Kidney tubule cell (primary cell): ENCODE results near the gene LETM1.
A peak's percentile ranks its signal among the peaks of the same experiment; 100 is the strongest.

Experiments used
- DNase-seq: peaks from one replicate; pipeline ENCODE4 v3.0.0-alpha.2; 2018; ENCODE audit warnings: low spot score

Gene LETM1

GRCh38 chr4:1777822-1778641, 77.9 kb downstream of the LETM1 start:
- peak; percentile 48 for DNase-seq

GRCh38 chr4:1776521-1777161, 79.3 kb downstream of the LETM1 start:
- DNase-seq: no peak

- DNase-seq: peak; percentile 76
These were observed 80.0 kb downstream of the LETM1 start for GRCh38 chr4:1775731-1776500.

GRCh38 chr4:1773754-1774153, 82.2 kb downstream of the LETM1 start:
- DNase-seq: no peak

GRCh38 chr4:1772853-1773538, 83.0 kb downstream of the LETM1 start:
- DNase-seq: no peak

- DNase-seq: no peak
These were observed 84.2 kb downstream of the LETM1 start for GRCh38 chr4:1771555-1772305.

GRCh38 chr4:1770791-1771231, 85.1 kb downstream of the LETM1 start:
- DNase-seq: no peak

GRCh38 chr4:1770245-1770644, 85.7 kb downstream of the LETM1 start:
- DNase-seq: no peak

- no peak for DNase-seq
These were observed 86.3 kb downstream of the LETM1 start for GRCh38 chr4:1769692-1770091.

GRCh38 chr4:1768367-1769034, 87.5 kb downstream of the LETM1 start:
- no peak for DNase-seq

- DNase-seq: peak; percentile 59
These were observed 88.1 kb downstream of the LETM1 start for GRCh38 chr4:1767770-1768366.

GRCh38 chr4:1767061-1767769, 88.7 kb downstream of the LETM1 start:
- DNase-seq: no peak

GRCh38 chr4:1766106-1767060, 89.6 kb downstream of the LETM1 start:
- DNase-seq: no peak

GRCh38 chr4:1765409-1766072, 90.4 kb downstream of the LETM1 start:
- peak; percentile 30 for DNase-seq

- no peak for DNase-seq
These were observed 91.3 kb downstream of the LETM1 start for GRCh38 chr4:1764670-1765069.

- DNase-seq: peak; percentile 37
These were observed 92.3 kb downstream of the LETM1 start for GRCh38 chr4:1763550-1764080.

GRCh38 chr4:1763070-1763549, 92.8 kb downstream of the LETM1 start:
- no peak for DNase-seq
